T follicular helper cell (primary cell): ENCODE measurements around the gene TANGO2.

Experiments
- DNase-seq: peaks from one replicate; pipeline ENCODE4 v3.0.0-alpha.2; 2020; ENCODE audit warnings: low read depth

TANGO2 gene

GRCh38 chr22:20087319-20088262, 66.7 kb downstream of the TANGO2 start:
- DNase-seq = no peak

GRCh38 chr22:20088263-20088648, 67.3 kb downstream of the TANGO2 start:
- no peak for DNase-seq

GRCh38 chr22:20089226-20089976, 68.5 kb downstream of the TANGO2 start:
- DNase-seq = no peak

GRCh38 chr22:20089977-20090729, 69.2 kb downstream of the TANGO2 start:
- no peak for DNase-seq

GRCh38 chr22:20090730-20091240, 69.9 kb downstream of the TANGO2 start:
- no peak for DNase-seq

- DNase-seq = no peak
Measured at GRCh38 chr22:20091690-20092476, 71.0 kb downstream of the TANGO2 start.

- no peak for DNase-seq
Measured at GRCh38 chr22:20092477-20092854, 71.6 kb downstream of the TANGO2 start.

- DNase-seq = no peak
Measured at GRCh38 chr22:20093418-20094196, 72.7 kb downstream of the TANGO2 start.

GRCh38 chr22:20094197-20094807, 73.4 kb downstream of the TANGO2 start:
- no peak for DNase-seq

- DNase-seq = no peak
Measured at GRCh38 chr22:20095521-20095920, 74.6 kb downstream of the TANGO2 start.

GRCh38 chr22:20096574-20097420, 75.9 kb downstream of the TANGO2 start:
- DNase-seq = no peak

GRCh38 chr22:20099099-20099711, 78.3 kb downstream of the TANGO2 start:
- DNase-seq = no peak

GRCh38 chr22:20101638-20102037, 80.7 kb downstream of the TANGO2 start:
- DNase-seq = no peak

- DNase-seq = no peak
Measured at GRCh38 chr22:20102203-20102780, 81.4 kb downstream of the TANGO2 start.

- DNase-seq = no peak
Measured at GRCh38 chr22:20105456-20106204, 84.7 kb downstream of the TANGO2 start.

- DNase-seq = no peak
Measured at GRCh38 chr22:20106205-20106848, 85.4 kb downstream of the TANGO2 start.

GRCh38 chr22:20106849-20107237, 85.9 kb downstream of the TANGO2 start:
- no peak for DNase-seq
